AG04449 (cell line): Measurements from ENCODE around the gene DENND4B.
"Not testable (repeated sequence)": the region's sequence is repeated elsewhere in the genome, so short reads cannot be mapped to it uniquely, and the experiment has no call there.

Experiments used
- CTCF ChIA-PET: fragments of 350-600 bp; formaldehyde crosslinking; extraction: SDS; loops from one replicate; lab custom pipeline; 2021; ENCODE audit warnings: antibody characterized with exemption; lab: Yijun Ruan, JAX
- POLR2A ChIA-PET: fragments of 400-600, 350-600 bp; formaldehyde crosslinking; extraction: SDS; loops from one replicate; lab custom pipeline; 2020; ENCODE audit warnings: antibody characterized with exemption, inconsistent platforms; lab: Yijun Ruan, JAX
- DNase-seq: peaks from one replicate; pipeline ENCODE4 v3.0.0-alpha.2; 2010; ENCODE audit warnings: low read depth, low spot score
- H3K4me3 ChIP-seq: 2 replicates; pipeline ENCODE4 v1.5.1; 2011; ENCODE audit warnings: low read depth, mild to moderate bottlenecking, control low read depth, low read length
- CTCF ChIP-seq: IDR thresholded peaks from one replicate; pipeline ENCODE4 v1.5.1; 2011; ENCODE audit warnings: mild to moderate bottlenecking, moderate library complexity, low read length, control low read depth, inconsistent platforms; ENCODE audit not compliant: insufficient read depth; ENCODE audit errors: missing control alignments

DENND4B gene

GRCh38 chr1:153990468-153991150 is 44.1 kb upstream of the DENND4B start, which contains the start of gene RPS27:
Gene RPS27 (plus strand): TSS chr1:153990762. CDS start chr1:153990797, 35 bp downstream.
- ChIA-PET CTCF (interaction anchor here (0.6 to 2.5 kb wide), 7 partner anchors 10 to 314 kb away, joined by 3 to 10 read pairs (median 3); partner anchors contain the start of gene DENND4B), POLR2A (interaction anchor here (0.6 to 2.8 kb wide), 29 partner anchors 9 to 363 kb away, joined by 3 to 42 read pairs (median 4); partner anchors contain the start of genes CREB3L4, CRTC2, DENND4B and ILF2)
- DNase-seq, result peak; percentile 88
- H3K4me3 ChIP-seq, result peak within 1 kb of the TSS; percentile 69
- no peak for TF ChIP-seq CTCF

GRCh38 chr1:153987621-153988020 is 41.1 kb upstream of the DENND4B start:
- no peak overlapping the region for H3K4me3 ChIP-seq
- ChIA-PET CTCF (interaction anchor here (0.7 to 6.3 kb wide), 35 partner anchors 7 to 636 kb away, joined by 3 to 88 read pairs (median 9); partner anchors contain the start of genes CHTOP, CREB3L4, DENND4B and JTB), POLR2A (interaction anchor here (0.8 to 1.3 kb wide), 2 partner anchors 27 to 29 kb away, joined by 3 read pairs; no protein-coding TSS in a partner anchor)
- no peak for TF ChIP-seq CTCF
- DNase-seq, result no peak

- peak; percentile 28 for DNase-seq
- H3K4me3 ChIP-seq, result peak within 1 kb of the TSS; percentile 93
- ChIA-PET CTCF (interaction anchor here (0.6 to 6.3 kb wide), 63 partner anchors 9 to 634 kb away, joined by 3 to 88 read pairs (median 5); partner anchors contain the start of genes CHTOP, CREB3L4, CRTC2 and DENND4B), POLR2A (interaction anchor here (0.7 to 1.6 kb wide), 9 partner anchors 9 to 203 kb away, joined by 3 to 5 read pairs (median 4); partner anchors contain the start of genes CREB3L4, DENND4B, GATAD2B and JTB)
- no peak for TF ChIP-seq CTCF
Observed at GRCh38 chr1:153985941-153986761, 39.6 kb upstream of the DENND4B start, which contains the start of gene RAB13. Gene RAB13 (minus strand): TSS chr1:153986339. CDS start chr1:153986236, 103 bp downstream.

GRCh38 chr1:153985341-153985912 is 38.9 kb upstream of the DENND4B start:
- ChIA-PET POLR2A (interaction anchor here (0.7 to 1.6 kb wide), 7 partner anchors 8 to 202 kb away, joined by 3 to 5 read pairs (median 4); partner anchors contain the start of genes CREB3L4, DENND4B, GATAD2B and JTB), CTCF (interaction anchor here (0.8 to 6.3 kb wide), 22 partner anchors 9 to 373 kb away, joined by 3 to 88 read pairs (median 12); partner anchors contain the start of genes CREB3L4, DENND4B, ILF2 and JTB)
- DNase-seq, result peak; percentile 23
- no peak for TF ChIP-seq CTCF
- peak overlapping the region; percentile 93 for H3K4me3 ChIP-seq

GRCh38 chr1:153984123-153984894 is 37.8 kb upstream of the DENND4B start:
- peak overlapping the region; percentile 93 for H3K4me3 ChIP-seq
- TF ChIP-seq CTCF, result no peak
- POLR2A ChIA-PET, result interaction anchor here (0.7 kb wide), 1 partner anchor 192 kb away, joined by 3 read pairs; no protein-coding TSS in a partner anchor
- DNase-seq, result no peak
- CTCF ChIA-PET, result interaction anchor here (1.0 to 6.3 kb wide), 6 partner anchors 8 to 235 kb away, joined by 3 to 88 read pairs (median 16); partner anchors contain the start of genes DENND4B and JTB

GRCh38 chr1:153981735-153982134 is 35.2 kb upstream of the DENND4B start:
- POLR2A ChIA-PET, CTCF ChIA-PET, DNase-seq: not testable (repeated sequence)

GRCh38 chr1:153979091-153979490 is 32.6 kb upstream of the DENND4B start:
- not testable (repeated sequence) for DNase-seq, H3K4me3 ChIP-seq
- POLR2A ChIA-PET, result interaction anchor here (2.7 to 4.1 kb wide), 3 partner anchors 11 to 16 kb away, joined by 22 to 44 read pairs (median 42); partner anchors contain the start of genes CREB3L4, RPS27 and SLC39A1
- CTCF ChIA-PET, result interaction anchor here (2.3 to 5.3 kb wide), 4 partner anchors 7 to 301 kb away, joined by 8 to 55 read pairs (median 30); partner anchors contain the start of genes CREB3L4, DENND4B, NPR1 and RAB13

More at GRCh38 chr1:153981735-153982134, 35.2 kb upstream of the DENND4B start:
- H3K4me3 ChIP-seq, result not testable (repeated sequence)
